Activated CD8-positive, alpha-beta memory T cell treated with anti-CD3 and anti-CD28 coated beads, Interleukin-2, amount 50 U/mL, for 4 hours (primary cell): Measurements from ENCODE around the gene PDZD7.
"Not testable (repeated sequence)": the region's sequence is repeated elsewhere in the genome, so short reads cannot be mapped to it uniquely, and the experiment has no call there.

Experiments used
- DNase-seq: peaks from one replicate; pipeline ENCODE4 v3.0.0-alpha.2; 2020

Gene PDZD7

DNA sequence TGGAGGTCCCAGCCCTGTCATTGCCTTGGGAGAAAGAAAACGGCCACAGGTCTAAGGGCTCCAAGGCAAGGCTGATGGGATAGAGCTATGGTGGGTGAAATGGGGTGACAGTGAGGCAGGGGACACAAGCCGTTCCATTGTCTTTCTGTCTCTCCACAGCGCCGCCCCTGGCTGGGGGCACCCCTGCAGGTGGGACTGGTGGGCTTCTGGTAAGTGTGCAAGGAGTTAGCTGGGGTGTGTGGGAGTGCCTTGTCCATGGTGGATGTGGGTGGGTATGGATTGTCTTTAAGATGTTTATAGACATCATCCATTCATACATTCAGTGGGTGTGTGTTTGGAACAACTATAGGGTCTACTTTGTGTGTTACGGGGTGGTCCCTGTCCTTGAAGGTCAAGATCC is 7.6 kb upstream of the PDZD7 start:
- no peak for DNase-seq

DNA sequence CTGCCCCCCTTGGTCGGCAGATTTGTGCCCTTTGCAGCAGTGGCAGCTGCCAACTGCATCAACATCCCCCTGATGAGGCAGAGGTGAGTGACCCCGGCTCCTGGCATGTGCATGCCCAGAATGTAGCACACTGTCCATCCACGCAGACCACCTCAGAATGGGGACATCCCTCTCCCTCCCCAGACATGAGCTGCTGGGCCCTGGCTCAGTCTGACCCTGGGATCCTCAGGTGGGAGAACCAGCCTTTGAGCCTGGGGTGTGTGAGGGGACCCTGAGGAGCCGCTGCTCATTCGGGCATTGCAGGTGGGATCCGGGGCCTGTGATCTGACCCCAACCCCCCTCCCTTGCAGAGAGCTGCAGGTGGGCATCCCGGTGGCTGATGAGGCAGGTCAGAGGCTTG is 5.8 kb upstream of the PDZD7 start:
- DNase-seq = no peak

DNA sequence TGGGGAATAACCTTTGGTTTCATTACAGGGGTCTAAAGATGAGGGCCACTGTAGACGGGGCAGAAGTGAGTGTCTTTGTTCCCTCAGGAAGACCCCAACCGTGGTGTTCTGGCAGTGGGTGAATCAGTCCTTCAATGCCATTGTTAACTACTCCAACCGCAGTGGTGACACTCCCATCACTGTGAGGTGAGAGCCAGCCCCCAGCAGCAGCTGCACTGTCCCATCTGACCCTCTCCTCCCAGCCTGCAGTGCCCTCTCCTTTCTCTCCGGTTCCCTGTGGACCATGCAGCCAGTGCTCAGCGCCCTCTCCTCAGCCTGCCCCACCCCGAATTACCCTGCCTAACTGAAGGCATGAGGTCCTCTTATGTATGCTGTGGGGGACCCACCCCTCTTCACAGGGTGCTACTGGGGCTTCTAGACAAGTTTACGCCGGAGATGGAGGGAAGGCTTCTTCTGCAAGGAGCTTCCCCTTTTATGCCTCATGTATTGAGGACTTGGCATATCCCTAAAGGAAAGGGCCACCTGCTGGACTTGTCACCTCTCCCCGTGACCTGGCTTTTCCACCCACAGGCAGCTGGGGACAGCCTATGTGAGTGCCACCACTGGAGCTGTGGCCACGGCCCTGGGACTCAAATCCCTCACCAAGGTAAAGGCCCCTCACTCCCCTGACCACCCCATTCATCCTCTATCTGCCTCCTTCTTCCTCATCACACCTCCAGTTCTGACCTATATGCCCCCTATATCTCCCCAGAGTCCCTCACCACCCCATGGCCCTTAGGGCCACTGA is 5.2 kb upstream of the PDZD7 start:
- DNase-seq = no peak

DNA sequence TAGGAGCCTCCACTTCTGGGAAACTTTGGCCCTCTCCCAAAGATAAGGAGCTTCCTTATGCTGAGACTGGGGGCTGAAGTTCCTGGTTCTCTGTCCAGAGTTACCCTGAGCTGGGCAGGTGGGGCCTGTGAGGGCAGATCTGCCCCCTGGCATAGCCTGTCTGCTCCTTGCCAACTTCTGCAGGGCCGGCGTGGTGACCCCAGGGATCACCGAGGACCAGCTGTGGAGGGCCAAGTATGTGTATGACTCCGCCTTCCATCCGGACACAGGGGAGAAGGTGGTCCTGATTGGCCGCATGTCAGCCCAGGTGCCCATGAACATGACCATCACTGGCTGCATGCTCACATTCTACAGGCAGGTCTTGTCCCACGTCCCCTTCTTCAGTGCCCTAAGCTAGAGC is 4.4 kb upstream of the PDZD7 start:
- DNase-seq = no peak

DNA sequence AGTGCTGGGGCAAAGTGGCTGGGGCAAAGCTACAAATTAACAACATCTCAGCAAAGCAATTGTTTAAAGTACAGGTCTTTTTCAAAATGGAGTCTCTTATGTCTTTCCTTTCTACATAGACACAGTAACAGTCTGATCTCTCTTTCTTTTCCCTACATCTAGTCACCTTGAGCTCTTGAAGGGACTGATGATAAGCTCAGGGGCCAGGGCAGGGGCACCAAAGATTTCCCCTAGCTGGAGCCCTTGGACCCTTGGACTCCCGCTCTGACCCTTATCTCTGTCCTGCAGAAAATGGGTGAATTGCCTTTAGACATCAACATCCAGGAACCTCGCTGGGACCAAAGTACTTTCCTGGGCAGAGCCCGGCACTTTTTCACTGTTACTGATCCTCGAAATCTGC is 3.5 kb upstream of the PDZD7 start:
- not testable (repeated sequence) for DNase-seq

DNA sequence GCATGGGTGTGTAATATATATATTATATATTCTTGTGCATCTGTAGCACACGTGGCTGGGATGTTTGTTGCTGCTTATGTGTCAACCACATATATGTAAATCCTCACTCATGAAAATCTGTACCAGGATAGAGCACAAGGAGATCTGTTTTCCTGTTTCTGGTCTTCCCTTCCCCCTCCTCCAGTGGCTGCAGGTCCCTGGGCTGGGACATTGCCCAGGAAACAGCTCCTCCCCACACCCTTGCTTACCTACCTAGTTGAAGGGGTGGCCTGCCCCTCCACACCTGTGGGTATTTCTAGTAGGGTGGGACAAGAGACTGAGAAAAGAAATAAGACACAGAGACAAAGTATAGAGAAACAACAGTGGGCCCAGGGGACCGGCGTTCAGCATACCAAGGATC is 2.3 kb upstream of the PDZD7 start:
- DNase-seq = no peak

DNA sequence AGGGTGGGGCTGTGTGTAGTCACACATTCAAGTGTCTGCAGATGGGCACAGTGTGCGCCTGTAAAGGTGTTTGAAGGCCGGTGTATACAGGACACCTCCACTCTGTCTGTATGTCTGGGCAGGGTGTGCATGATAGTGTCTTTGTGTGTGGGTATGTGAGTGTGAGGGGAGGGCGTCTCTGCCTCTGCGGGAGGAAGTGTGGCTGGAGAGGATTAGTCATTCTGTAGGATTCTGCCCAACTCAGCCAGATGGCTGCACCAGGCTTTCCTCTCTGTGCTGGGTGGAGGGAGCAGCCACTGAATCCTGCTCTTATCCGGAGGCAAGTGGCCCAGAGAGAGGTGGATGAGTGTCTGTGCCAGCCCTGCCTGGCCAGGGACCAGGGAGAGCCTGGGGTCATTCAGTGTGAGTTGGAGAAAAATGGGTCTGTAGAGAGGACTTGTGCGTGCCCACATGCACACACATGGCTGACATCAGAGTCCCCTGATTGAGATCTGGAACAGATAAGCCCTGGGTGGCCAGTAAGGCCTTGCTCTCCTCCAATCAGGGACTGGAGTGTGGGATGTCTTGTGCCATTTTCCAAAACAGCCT is 1.8 kb upstream of the PDZD7 start:
- peak; percentile 62 for DNase-seq

DNA sequence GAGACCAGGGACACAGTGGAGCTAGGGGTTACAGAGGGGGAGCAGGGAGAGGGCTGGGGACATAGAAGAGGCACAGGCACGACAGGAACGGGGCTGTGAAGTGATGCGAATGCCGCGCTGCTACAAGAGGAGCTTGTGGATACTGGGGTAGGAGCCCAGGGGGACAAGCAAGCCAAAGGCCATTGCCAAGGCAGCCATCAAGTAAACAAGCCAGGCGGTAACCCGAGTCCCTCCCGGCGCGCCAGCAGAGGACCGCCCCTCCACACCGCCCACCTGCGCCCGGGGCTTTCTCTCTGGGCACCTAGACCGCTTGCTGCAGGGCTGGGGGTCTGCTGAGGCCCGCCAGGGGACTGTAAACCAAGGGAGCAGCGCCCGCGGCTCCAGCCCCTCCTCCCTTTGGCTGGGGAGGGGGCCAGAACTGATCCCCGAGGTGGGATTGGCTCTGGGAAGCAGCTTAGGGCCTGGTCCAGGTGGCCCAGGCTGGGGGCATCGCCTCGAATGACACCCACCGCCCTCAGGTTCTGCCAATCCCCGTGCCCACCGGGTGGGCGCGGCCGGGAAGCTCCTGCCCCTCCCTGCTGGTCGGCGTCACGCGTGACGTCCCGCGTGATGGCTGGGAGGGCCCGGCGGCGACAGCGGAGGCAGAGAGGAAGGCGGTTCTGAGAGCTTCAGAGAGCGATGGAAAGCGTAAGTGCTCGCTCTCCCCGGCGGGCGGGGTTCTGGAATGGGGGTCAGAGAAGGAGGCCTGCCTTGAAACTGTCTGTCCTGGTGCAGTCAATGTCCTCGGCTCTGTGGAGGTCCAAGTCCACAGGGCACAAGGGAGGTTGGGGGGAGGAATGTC is 1.1 kb upstream of the PDZD7 start:
- DNase-seq = peak; percentile 74

DNA sequence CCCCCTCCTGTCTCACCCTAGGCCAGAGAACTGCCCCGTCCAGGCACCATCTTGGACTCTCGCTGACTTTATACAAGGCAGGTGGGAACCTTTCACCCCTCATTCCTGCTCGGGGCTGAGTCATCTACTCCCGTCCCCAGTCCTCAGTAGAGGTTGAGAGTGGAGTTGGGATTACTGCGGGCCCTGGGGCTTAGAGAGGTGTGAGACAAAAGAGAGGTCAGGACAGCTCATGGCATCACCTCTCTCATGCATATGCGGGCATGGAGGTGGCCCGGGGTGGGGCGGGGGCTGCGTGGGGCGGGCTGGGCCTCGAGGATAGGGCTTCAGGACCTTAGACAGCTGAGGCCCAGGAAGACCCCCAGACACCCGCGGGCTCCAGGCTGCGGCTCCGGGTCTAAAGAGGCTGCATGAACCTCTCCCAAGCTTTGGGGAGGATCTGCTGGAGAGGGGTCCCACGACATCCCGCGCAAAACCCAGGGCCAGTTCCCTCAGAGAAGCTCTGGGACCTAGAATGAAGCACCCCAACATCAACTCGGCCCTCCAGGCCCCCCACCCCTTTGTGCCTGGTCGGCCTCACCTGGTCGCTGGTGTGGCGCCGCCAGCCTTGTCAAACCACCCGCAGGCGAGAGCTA is 317 bp downstream of the PDZD7 start:
- no peak for DNase-seq

DNA sequence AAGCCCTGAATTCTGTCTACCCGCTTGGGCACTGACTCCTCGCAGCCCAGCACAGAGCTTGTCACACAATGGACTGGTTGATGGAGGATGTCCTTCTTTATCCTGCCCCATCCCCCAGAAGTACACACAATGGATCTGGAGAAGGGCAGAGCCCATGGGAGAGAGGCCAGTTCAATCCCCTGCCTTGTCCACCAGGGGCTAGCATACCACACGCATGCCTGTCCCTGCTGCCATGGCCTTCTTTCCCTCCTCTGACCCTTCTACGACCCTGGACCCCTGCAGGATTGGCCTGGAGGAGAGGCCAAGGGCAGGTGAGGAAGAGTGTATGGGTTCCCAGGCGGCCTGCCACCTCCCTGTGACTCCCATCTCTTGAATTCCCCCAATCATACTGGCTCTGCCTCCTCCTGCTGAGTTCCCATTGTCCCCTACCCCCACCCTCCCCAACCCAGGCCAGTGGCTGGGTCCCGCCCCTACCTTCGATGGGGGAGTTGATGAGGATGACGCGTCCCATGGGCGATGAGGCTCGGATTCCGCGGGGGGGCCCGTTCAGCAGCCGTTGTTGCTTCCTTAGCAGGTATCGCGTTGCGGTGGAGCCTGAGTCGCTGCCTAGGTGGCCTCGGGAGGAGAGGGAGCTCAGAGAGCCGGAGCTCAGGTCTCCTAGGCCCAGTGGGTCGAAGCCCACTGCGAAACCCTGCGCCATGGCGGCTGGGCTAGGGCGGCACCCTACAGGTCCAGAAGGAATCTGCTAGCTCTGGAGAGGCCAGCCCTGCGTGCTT is 1.2 kb downstream of the PDZD7 start:
- DNase-seq = no peak

DNA sequence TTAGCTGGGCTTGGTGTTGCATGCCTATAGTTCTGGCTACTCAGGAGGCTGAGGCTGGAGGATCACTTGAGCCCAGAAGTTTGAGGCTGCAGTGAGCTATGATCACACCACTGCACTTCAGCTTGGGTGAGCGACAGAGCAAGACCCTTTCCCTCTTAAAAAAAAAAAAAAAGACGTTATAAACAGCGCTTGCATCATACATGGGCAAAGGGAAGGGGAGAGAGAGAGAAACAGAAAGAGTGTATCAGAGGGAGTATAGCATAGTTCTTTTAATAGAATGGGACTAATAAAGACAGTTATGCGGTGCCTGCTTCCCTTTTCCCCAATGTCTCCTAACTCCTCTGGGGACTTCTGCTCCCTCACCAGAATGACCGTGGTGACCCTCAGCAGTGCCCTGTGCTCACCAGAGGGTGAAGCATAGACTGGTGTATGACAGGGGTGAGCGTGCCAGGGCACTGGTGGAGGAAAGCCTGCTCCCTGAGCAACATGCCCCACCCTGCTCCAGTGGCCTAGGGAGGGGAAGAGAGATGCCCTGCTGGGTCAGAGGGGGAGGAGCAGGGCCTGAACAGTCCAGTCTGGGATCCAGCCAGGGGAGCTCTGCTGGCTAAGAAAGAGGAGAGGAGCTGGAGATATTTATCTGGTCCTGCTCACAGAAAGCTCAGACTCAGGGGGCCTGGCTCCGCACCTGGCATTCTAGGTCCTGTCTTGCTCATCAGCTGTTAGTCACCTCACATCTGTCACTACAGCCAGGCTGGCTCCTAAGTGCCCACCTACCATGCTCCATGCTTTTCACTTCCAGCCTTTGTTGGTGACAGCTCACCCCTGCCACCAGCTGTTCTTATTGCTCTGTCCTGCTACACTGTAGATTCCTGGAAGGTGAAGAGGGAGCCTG is 2.2 kb downstream of the PDZD7 start:
- no peak for DNase-seq

DNA sequence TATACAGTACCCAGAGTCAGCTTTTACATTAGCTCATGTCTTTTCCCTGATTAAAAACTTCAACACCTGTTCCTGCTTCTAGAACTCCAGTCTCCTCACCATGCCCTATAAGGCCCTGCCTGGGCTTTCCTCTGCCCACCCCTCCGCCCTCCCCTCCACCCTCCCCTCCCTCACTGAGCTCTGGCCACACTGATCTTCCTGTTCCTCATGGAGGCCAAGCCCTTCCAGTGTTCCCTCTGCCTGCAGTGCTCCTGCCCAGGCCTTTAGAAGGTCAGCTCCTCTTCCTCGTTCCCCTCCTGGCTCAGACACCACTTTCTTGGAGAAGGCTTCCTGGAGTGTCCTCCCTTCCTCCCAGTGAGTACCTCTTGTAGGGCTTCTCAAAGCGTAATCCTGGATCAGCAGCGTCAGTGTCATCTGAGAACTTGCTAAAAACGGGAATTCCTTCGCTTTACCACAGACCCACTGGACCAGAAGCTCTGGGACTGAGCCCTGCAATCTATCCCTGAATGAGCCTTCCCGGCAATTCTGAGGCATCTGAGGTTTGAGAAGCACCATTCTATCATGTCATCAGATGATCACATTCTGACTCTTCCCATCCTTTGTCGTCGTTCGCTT is 3.7 kb downstream of the PDZD7 start:
- no peak for DNase-seq

DNA sequence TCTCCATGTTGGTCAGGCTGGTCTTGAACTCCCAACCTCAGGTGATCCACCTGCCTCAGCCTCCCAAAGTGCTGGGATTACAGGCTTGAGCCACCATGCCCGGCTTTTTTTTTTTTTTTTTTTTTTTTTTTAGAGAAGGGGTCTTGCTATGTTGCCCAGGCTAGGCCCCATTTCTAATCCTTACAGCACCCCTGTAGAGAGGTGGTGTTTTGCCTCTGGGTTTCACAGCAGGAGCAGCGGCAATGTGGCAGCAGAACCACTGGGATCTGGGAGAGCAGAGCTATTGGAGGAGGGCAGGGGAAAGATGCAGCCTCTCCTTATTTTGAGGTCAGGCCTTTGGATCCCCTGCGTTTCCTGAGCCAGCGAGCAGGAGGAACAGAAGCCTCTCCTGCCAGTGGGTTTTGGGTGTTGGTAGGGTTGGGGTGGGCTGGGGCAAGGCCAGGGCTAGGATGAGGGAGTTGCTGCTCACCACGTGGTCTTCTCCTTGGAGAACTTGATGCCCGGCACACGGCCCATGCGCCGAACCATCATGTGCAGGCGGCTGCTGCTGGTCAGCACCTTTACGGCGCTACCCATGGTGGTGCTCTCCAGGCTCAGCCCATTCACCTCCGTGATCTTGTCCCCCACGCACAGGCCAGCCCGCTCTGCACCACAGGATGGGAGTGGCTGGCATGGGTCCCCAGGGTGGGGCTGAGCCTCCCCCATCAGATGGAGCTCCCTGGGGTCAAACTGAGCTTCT is 7.8 kb downstream of the PDZD7 start:
- no peak for DNase-seq

DNA sequence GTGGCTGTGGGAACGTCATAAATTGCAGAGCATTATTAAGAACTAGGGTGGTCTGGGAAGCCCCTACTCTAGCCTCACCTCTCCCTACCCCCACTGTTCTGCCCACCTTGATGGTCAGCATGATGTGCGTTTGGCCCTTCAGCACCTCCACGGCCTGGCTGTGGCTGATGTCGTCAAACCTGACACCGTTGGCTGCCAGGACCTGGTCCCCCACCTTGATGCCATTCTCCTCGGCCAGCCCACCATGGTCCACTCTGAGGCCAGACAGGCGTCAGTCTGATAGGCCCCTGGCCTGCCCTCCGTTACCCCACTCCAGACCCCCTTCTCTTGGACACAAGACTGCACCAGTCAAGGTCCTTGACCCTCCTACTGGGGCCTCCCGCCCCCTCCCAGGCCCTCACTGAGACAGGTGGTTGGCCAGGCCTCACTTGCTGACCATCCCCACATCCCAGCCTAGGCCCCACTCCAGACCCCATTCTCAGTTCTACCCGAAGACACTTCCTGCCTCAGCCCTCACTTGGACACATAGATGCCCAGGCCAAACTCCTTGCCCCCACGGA is 9.2 kb downstream of the PDZD7 start:
- DNase-seq = no peak

DNA sequence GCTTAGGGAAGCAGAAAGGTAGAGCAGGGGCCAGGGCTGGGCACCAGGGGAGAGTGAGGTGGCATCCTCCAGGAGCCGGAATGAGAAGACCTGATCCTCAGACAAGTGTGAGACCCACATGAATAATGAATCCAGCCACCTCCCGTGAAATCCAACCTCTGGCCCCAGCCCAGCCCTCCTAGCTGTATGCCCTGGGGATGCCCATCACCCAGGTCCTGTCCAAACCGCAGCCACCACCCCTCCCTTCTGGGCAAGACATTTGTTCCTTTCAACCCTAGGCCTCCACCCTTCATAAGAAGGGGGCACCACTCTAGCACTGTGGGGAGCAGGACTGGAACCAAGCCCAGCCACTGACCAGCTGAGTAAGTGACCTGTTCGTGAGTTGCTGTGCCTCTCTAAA is 9.7 kb downstream of the PDZD7 start:
- DNase-seq = no peak

DNA sequence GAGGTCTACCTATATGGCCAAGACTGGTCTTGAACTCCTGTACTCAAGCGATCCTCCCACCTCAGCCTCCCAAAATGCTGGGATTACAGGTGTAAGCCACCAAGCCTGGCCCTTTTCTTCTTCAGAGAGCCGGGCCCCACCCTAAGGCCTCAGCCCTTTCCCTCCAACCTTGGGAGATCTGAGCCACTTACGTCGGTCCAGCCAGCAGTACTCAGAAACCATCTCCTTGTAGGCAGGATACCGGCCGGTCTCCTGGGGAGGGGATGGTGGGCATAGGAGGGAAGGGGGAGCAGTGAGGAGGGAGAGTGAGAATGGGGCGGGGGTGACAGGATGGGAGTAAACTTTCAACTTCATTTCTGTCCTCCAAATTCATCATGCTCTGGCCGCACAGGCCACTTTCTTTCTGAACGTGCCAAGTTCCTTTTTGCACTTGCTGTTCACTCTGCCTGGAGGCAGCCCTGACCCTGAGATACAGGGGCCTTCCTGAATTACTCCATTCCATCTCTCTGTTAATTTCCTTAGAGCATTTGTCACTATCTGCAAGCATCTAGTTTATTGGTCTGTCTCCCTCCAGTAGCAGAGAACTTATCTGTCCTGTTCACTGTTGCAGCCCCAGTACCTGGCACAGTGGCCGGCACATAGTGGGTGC is 10.4 kb downstream of the PDZD7 start:
- DNase-seq = no peak

DNA sequence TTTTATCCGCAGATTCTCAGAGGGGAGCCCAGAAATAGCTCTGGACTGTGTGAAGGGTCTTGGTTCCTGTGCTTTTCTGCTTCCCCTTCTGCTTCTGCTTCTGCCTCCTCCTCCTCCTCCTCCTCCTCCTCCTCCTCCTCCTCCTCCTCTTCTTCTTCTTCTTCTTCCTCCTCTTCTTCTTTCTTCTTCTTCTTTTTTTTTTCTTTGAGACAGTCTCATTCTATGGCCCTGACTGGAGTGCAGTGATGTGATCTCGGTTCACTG is 11.6 kb downstream of the PDZD7 start:
- DNase-seq = no peak

DNA sequence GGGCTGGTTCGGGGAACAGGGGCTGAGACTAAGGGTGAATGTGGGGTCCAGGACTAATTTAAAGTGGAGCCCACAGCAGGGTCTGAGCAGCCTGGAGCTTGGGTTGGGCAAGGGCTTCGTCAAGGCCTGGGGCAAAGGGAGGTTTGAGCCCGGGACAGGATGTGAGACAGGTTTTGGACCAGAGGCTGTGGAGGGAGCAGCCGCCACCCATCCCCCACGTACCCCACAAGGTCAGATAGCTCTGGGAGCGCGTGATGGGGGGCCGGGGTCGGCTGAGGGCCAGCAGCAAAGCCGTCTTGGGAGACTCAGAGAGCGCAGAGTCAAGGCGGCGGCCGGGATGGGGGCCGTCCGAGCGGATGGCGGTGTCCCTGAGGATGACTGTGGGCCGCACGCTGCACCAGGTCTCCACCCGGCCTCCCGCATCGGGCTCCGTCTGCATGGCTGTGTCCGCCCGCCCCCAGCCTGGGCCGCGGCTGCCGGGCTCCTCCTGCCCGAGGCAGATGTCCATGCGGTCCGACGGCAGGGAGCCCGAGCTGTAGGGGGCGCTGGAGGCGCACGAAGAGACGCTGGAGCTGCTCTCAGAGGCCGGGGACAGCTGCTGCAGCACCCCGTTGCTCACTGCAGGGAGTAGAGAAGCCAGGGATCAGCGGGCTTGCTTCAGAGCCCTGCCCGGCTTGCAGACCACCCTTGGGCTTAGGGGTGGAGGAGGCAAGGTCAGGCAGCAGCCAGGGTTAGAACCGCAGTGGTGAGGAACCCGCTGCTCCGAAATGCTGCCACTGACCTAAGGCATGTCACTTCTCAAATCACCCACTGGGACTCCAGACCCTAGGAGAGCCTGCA is 12.1 kb downstream of the PDZD7 start:
- peak; percentile 80 for DNase-seq

DNA sequence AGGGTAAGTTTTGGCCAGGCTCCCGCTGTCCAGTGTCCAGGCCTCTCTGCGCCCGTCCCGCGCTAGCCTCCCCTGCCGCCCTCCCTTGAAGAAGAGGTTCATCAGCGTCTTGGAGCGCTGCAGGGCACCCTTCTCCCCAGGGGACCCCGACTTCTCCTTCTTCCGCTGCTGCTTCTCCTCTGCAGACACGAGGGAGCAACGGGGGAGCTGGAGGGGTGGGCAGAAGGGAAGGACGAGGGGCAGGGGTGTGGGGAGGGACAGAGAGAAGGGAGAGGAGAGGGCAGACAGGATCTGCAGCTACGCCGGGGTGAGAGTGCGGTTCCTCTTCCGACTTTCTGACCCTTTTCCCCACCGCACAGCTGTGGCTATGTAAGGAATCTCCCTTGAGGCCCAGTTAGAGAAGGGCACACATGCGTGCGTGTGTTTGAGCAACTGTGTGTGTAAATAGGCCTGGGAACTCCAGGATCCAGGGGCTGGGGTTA is 12.8 kb downstream of the PDZD7 start:
- no peak for DNase-seq
